ENCODE data around the gene NKPD1. TPM values are rescaled to one million over a fixed set of nuclear protein-coding genes. Genes with fewer than 3 reads are reported as not detected.

NKPD1 gene
- total RNA-seq, 2 experiments from 2014 or later, result 0.73 to 0.91 TPM

DNA sequence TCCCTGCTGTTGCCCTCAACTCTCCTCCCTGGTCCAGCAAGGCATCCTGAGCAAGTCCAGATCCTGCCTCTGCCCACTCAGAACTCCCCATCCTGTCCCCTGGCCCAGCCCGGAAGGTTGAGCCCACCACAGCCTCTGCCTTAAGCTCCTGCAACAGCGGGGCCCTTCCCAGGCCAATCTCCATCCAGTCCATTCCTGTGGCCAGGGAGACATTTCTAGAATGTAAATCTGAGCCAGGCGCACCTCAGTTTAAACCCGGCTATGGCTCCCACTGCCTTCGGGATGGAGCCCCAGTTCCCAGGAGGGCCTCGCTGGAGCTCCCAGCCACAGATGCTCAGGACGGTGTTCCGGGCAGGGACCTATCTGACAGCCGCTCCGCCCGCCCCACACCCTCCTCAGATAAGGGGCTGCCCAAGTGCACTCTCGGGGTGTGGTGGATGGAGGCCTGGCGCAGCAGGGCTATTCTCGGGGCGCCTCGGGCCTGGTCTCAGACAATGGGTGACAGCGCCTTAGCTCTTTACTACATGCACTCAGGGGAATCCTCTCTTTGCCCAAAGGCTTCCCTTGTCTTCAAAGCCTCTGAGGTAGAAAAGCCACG lies 11.9 kb upstream of the NKPD1 start:
- Mint-ChIP-seq H3K36me3 (ENCODE audit: low read depth) (no peaks in the 10 kb centered on the region), H3K27me3 (no peaks in the 10 kb centered on the region), H3K4me1 (ENCODE audit: low read depth) (peaks cover 29% of the 10 kb centered on the region), H3K27ac (peak overlapping the region; percentile 85), H3K4me3 (peak overlapping the region; percentile 65), H3K9me3 (no peaks in the 10 kb centered on the region)
- intact Hi-C loops (cut with DNase I, micrococcal nuclease), result loop anchor here in 1 of 2 experiments (10.0 kb wide), 1 partner anchor 522 kb away; the partner anchor contains the start of genes QPCTL and SNRPD2
- H3K9me3 ChIP-seq (ENCODE audit: control insufficient read depth in 1 of 2, insufficient read depth in 1 of 2, low read length in 2 of 2), result no peaks in the 10 kb centered on the region
- peak overlapping the region in 1 of 2 donors; percentile 64 for H3K27ac ChIP-seq (ENCODE audit: low read depth in 1 of 2, low read length in 2 of 2)
- no peaks in the 10 kb centered on the region for H3K27me3 ChIP-seq (ENCODE audit: control insufficient read depth in 1 of 2, insufficient read depth in 2 of 2, low read length in 2 of 2)
- TF ChIP-seq, protein P1, sequence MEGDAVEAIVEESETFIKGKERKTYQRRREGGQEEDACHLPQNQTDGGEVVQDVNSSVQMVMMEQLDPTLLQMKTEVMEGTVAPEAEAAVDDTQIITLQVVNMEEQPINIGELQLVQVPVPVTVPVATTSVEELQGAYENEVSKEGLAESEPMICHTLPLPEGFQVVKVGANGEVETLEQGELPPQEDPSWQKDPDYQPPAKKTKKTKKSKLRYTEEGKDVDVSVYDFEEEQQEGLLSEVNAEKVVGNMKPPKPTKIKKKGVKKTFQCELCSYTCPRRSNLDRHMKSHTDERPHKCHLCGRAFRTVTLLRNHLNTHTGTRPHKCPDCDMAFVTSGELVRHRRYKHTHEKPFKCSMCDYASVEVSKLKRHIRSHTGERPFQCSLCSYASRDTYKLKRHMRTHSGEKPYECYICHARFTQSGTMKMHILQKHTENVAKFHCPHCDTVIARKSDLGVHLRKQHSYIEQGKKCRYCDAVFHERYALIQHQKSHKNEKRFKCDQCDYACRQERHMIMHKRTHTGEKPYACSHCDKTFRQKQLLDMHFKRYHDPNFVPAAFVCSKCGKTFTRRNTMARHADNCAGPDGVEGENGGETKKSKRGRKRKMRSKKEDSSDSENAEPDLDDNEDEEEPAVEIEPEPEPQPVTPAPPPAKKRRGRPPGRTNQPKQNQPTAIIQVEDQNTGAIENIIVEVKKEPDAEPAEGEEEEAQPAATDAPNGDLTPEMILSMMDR (IDR thresholded peaks at IDR 0.05), result no peak
- DNase-seq (no peak), ATAC-seq (ENCODE audit: poor library complexity) (no peak)
- ChIA-PET CTCF (no interaction called here), POLR2A (interaction anchor here (1.3 to 1.8 kb wide), 2 partner anchors 19 to 81 kb away, joined by 3 to 5 read pairs; no protein-coding TSS in a partner anchor)
- no peaks in the 10 kb centered on the region for H3K36me3 ChIP-seq (ENCODE audit: insufficient read depth, low read length)
- peak overlapping the region; percentile 16 for H3K4me3 ChIP-seq (ENCODE audit: low read length)
- peaks cover 69% of the 10 kb centered on the region for H3K4me1 ChIP-seq (ENCODE audit: insufficient read depth, low read length)

DNA sequence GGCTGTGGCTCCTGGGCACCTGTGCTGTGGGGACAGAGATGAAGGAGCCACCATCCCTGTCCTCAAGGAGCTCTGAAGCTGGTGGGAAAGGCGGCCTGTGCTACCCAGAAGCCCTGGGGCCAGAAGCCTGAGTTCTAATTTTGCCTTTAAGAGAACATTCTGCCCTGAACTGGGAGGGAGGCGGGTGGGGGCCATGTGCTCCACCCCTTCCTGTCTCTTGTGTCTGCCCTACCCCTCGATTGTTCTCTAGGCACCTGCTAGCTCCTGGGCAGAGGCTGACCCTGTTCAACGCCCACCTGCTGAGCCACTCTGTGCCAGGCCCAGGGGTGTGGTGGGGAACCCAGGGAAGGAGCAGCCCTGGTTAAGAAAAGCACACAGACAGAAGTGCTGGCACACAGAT lies 11.4 kb upstream of the NKPD1 start:
- Mint-ChIP-seq H3K27ac (peak overlapping the region; percentile 85), H3K36me3 (ENCODE audit: low read depth) (no peaks in the 10 kb centered on the region), H3K4me1 (ENCODE audit: low read depth) (peaks cover 29% of the 10 kb centered on the region), H3K9me3 (no peaks in the 10 kb centered on the region), H3K4me3 (peak overlapping the region; percentile 65), H3K27me3 (no peaks in the 10 kb centered on the region)
- Histone ChIP-seq H3K27ac (ENCODE audit: low read depth in 1 of 2, low read length in 2 of 2) (peak overlapping the region in 1 of 2 donors; percentile 64), H3K4me3 (ENCODE audit: low read length) (peak overlapping the region; percentile 16), H3K4me1 (ENCODE audit: insufficient read depth, low read length) (peaks cover 64% of the 10 kb centered on the region), H3K36me3 (ENCODE audit: insufficient read depth, low read length) (no peaks in the 10 kb centered on the region), H3K9me3 (ENCODE audit: control insufficient read depth in 1 of 2, insufficient read depth in 1 of 2, low read length in 2 of 2) (no peaks in the 10 kb centered on the region), H3K27me3 (ENCODE audit: control insufficient read depth in 1 of 2, insufficient read depth in 2 of 2, low read length in 2 of 2) (no peaks in the 10 kb centered on the region)
- peak in 9 of 14 experiments; percentile 19 to 62 (median 38) for DNase-seq
- TF ChIP-seq, protein P1 (IDR thresholded peaks at IDR 0.05), result no peak
- ATAC-seq (ENCODE audit: poor library complexity), result peak; percentile 70
- ChIA-PET CTCF (interaction anchor here (1.5 kb wide), 1 partner anchor 10 kb away, joined by 3 read pairs; no protein-coding TSS in a partner anchor), POLR2A (interaction anchor here (1.2 to 1.8 kb wide), 3 partner anchors 10 to 81 kb away, joined by 3 to 5 read pairs (median 3); no protein-coding TSS in a partner anchor)
- intact Hi-C loops (cut with DNase I, micrococcal nuclease), result loop anchor here in 1 of 2 experiments (10.0 kb wide), 1 partner anchor 523 kb away; the partner anchor contains the start of genes QPCTL and SNRPD2

DNA sequence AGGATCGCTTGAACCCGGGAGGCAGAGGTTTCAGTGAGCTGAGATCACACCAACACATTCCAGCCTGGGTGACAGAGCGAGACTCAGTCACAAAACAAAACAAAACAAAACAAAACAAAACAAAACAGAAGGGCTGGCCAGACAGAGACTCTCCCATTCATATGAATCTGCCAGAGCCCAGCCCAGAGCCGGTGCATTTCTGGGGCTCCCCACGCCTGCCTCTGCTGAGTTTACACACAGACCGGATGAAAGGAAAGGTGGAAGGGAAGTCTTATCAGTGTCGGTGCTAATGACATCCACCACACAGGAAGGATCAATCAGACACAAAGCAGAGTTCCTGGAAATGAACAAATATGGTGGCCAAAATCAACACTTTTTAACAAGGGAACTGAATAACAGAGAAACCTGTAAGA lies 10.4 kb upstream of the NKPD1 start:
- H3K4me1 ChIP-seq (ENCODE audit: insufficient read depth, low read length), result peaks cover 57% of the 10 kb centered on the region
- H3K4me1 Mint-ChIP-seq (ENCODE audit: low read depth), result peaks cover 32% of the 10 kb centered on the region
- intact Hi-C loops (cut with DNase I, micrococcal nuclease), result loop anchor here in 1 of 2 experiments (10.0 kb wide), 1 partner anchor 524 kb away; the partner anchor contains the start of genes QPCTL and SNRPD2
- H3K27ac ChIP-seq (ENCODE audit: low read depth in 1 of 2, low read length in 2 of 2), result peak overlapping the region; percentile 32 to 68
- H3K4me3 Mint-ChIP-seq, result peak overlapping the region; percentile 54
- no peaks in the 10 kb centered on the region for H3K36me3 Mint-ChIP-seq (ENCODE audit: low read depth)
- H3K9me3 Mint-ChIP-seq, result no peaks in the 10 kb centered on the region
- ChIA-PET CTCF (interaction anchor here (1.5 kb wide), 1 partner anchor 11 kb away, joined by 3 read pairs; no protein-coding TSS in a partner anchor), POLR2A (interaction anchor here (1.2 to 1.8 kb wide), 4 partner anchors 11 to 80 kb away, joined by 3 to 5 read pairs (median 3); no protein-coding TSS in a partner anchor)
- H3K36me3 ChIP-seq (ENCODE audit: insufficient read depth, low read length), result peaks cover 2% of the 10 kb centered on the region
- DNase-seq, result peak in 9 of 14 experiments; percentile 29 to 83 (median 46)
- no peaks in the 10 kb centered on the region for H3K27me3 ChIP-seq (ENCODE audit: control insufficient read depth in 1 of 2, insufficient read depth in 2 of 2, low read length in 2 of 2)
- H3K9me3 ChIP-seq (ENCODE audit: control insufficient read depth in 1 of 2, insufficient read depth in 1 of 2, low read length in 2 of 2), result no peaks in the 10 kb centered on the region
- TF ChIP-seq, protein P1 (IDR thresholded peaks at IDR 0.05), result no peak
- H3K4me3 ChIP-seq (ENCODE audit: low read length), result peak overlapping the region; percentile 24
- no peaks in the 10 kb centered on the region for H3K27me3 Mint-ChIP-seq
- peak; percentile 88 for ATAC-seq (ENCODE audit: poor library complexity)
- H3K27ac Mint-ChIP-seq, result peak overlapping the region; percentile 85
